ENCODE data around the gene PCLO.

GRCh38 chr7:83149466-83149865 is 13.2 kb downstream of the PCLO start:
- TF ChIP-seq CTCF (optimal IDR thresholded peaks at IDR 0.05 in 1 of 3, IDR thresholded peaks at IDR 0.05 in 1 of 3, conservative IDR thresholded peaks at IDR 0.05 in 1 of 3; ENCODE audit: extremely low read depth in 1 of 3, insufficient read depth in 2 of 3, low read length in 3 of 3) (no peak), EZH2 (IDR thresholded peaks at IDR 0.05; ENCODE audit: low read length) (no peak)

Data from keratinocyte (primary cell).